SKM-1 (cell line): Measurements from ENCODE around the gene PFKL.

Experiments used
- DNase-seq: peaks from one replicate; lab custom pipeline; 2025; ENCODE audit not compliant: unreplicated experiment; lab: John Stamatoyannopoulos, UW

Gene PFKL

DNA sequence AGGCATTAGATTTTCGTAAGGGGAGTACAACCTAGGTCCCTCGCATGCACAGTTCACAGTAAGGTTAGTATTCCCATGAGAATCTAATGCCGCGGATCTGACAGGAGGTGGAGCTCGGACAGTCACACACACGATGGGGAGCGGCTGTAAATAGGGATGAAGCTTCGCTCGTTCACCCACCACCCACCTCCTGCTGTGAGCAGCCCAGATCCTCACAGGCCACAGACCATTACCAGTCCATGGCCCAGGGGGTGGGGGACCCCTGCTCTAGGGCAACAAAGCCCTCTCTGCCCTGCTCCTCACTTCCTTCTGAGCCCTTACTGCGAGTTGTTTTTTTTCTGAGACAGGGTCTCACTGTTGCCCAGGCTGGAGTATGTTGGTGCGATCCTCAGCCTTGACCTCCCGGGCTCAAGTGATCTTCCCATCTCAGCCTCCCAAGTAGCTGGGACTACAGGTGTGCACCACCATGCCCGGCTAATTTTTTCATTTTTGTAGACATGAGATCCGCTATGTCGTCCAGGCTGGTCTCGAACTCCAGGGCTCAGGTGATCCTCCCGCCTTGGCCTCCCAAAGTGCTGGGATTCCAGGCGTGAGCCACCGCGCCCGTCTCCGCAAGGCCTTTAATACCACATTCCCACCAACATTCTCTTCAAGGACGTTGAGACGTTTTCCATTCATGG is 74.9 kb downstream of the PFKL start:
- DNase-seq, result no peak

DNA sequence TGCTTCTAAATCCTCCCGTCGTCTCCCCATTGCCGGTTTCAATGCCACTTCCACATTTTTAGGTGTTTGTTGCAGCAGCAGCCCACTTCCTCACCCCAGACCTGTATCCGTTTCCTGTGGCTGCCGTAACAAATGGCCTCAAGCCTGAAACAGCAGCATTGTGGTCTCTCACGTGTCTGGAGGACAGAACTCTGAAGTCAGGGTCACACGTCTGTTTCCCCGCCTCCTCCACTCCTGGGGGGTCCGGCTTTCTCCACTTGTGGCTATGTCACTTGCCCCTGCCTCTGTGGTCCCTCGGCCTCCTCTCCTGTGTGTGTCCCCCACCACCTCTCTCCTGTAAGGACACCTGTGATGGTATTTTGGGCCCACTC is 75.4 kb downstream of the PFKL start:
- DNase-seq, result peak; percentile 74

GRCh38 chr21:44375761-44376241 is 75.9 kb downstream of the PFKL start:
- DNase-seq, result no peak

DNA sequence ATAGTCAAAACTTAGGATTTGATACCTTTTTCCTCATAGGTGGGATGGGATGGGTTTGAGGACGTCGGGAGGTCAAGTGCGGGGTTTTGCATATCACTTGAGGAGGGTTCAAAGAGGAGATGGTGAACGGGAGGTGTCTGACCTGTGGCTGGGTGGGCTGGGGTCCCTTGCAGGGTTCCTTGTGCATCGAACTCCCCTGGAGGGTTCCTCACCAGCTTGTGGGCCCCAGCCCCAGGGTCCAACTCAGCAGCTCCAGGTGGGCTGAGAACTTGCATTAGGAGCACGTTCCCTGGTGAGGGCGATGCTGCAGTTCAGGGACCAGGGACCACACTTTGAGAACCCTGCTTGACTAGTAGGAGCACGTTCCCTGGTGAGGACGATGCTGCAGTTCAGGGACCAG is 76.8 kb downstream of the PFKL start:
- DNase-seq, result no peak
